ENCODE results near the gene SMIM32.

The SMIM32 gene

DNA sequence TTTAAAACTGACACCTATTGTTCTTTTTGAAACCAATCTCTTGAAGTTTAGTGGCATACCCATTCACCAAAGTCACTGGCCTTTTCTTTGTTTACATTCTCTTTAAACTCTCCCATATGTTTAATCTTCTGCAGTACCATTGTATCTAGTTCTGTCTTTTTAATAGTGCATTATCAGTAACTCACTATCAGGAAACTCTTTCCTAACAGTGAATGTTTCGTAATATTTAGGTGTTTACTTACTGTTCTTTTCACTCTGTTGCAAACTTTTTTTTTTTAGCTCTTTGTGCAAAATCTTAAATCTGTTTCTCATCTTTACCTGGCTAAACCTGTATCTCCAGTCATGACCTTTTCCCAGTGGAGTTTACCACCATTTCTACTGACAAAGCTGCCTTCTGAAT lies 43.1 kb downstream of the SMIM32 start:
- CTCF ChIA-PET, result interaction anchor here (0.6 kb wide), 2 partner anchors 8 to 1629 kb away, joined by 3 to 4 read pairs; no protein-coding TSS in a partner anchor
- POLR2A ChIA-PET (ENCODE audit: low non-redundant PET), result no interaction called here
- DNase-seq (ENCODE audit: low spot score), result no peak
- H3K27ac ChIP-seq, result no peak overlapping the region
- TF ChIP-seq, protein P1, sequence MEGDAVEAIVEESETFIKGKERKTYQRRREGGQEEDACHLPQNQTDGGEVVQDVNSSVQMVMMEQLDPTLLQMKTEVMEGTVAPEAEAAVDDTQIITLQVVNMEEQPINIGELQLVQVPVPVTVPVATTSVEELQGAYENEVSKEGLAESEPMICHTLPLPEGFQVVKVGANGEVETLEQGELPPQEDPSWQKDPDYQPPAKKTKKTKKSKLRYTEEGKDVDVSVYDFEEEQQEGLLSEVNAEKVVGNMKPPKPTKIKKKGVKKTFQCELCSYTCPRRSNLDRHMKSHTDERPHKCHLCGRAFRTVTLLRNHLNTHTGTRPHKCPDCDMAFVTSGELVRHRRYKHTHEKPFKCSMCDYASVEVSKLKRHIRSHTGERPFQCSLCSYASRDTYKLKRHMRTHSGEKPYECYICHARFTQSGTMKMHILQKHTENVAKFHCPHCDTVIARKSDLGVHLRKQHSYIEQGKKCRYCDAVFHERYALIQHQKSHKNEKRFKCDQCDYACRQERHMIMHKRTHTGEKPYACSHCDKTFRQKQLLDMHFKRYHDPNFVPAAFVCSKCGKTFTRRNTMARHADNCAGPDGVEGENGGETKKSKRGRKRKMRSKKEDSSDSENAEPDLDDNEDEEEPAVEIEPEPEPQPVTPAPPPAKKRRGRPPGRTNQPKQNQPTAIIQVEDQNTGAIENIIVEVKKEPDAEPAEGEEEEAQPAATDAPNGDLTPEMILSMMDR (conservative IDR thresholded peaks at IDR 0.05; ENCODE audit: low read depth), result no peak

DNA sequence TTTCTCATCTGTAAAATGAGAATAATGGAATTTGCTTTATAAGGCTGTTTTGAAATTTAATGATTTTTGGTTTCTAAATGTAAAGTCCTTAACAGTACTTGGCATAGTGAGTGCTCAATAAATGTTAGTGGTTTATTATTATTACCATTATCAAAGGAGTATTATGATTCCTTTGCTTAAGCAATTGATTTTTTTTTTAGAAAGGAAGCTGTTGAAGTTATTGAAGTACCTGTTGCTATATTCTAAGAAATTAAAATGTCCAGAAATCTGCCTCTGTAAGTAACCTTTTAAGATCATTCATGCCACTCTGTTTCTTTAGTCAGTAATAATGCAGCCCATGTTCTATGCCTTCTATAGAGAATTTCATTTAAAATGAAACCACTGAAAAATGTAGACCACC lies 45.3 kb downstream of the SMIM32 start:
- TF ChIP-seq, protein P1 (conservative IDR thresholded peaks at IDR 0.05; ENCODE audit: low read depth), result no peak
- H3K27ac ChIP-seq, result no peak overlapping the region
- no peak for DNase-seq (ENCODE audit: low spot score)
- ChIA-PET CTCF (no interaction called here), POLR2A (ENCODE audit: low non-redundant PET) (no interaction called here)

DNA sequence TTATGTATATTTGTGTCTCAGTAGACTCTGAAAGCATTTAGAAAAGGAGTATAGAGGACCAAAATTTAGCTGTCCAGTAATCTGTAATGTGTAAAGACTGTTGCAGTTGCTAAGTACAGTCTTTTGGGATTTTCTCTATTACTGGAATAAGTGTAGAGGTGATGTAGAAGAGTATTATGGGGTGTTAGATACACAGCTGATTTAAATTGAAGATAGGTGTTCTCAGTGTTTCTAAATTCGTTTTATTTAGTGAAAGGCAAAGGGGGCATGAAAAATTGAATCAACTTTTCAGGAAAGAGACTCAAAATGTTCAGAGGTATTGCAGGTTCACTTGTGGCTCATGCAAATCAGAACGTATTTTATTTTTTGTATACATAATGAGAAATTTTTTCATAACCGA lies 46.8 kb downstream of the SMIM32 start:
- CTCF ChIA-PET, result interaction anchor here (0.6 to 1.0 kb wide), 3 partner anchors 66 to 1134 kb away, joined by 3 to 5 read pairs (median 4); no protein-coding TSS in a partner anchor

DNA sequence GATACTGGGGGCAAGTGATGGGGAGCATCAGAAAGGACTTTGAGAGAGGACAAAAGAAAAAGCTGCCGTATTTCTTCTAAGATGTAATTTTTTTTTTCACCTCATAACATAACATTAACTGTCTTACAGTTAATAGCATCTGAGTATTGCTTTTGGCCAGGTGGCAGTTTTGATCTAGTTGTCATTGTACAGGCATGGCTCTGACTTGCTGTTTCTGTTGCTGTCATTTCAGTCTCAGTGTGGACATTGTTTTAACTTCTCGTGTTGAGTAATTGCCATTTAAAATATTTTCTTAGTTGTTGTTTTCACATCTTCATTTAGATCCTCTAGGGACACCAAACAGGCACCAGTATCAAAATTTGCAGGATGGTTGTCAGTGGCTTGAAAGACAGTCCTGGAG lies 47.9 kb downstream of the SMIM32 start:
- DNase-seq (ENCODE audit: low spot score), result no peak

More for the DNA sequence above, 46.8 kb downstream of the SMIM32 start:
- DNase-seq (ENCODE audit: low spot score), result no peak
- TF ChIP-seq, protein P1 (conservative IDR thresholded peaks at IDR 0.05; ENCODE audit: low read depth), result no peak
- H3K27ac ChIP-seq, result no peak overlapping the region
- POLR2A ChIA-PET (ENCODE audit: low non-redundant PET), result no interaction called here

DNA sequence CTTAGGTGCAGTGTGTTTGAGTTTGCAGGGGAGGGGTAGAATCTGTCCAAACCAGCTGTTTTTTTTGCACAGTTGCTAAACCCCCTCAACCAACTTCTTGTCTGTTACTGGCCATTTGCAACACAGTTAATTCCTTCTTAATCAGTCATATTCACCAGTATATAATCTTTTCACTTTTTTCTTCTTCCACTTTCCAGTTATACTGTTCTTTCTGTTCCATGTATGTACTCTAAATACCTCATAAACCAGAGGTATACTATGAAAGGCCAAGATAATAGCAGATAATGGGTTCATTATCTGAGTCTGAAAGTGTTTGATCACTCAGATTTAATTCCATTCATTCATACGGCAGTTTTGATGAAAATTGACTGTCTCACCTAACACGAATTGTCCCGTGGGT lies 49.2 kb downstream of the SMIM32 start:
- H3K27ac ChIP-seq, result no peak overlapping the region
- DNase-seq (ENCODE audit: low spot score), result no peak
- ChIA-PET POLR2A (ENCODE audit: low non-redundant PET) (no interaction called here), CTCF (no interaction called here)
- TF ChIP-seq, protein P1 (conservative IDR thresholded peaks at IDR 0.05; ENCODE audit: low read depth), result no peak

More for the DNA sequence above, 47.9 kb downstream of the SMIM32 start:
- no peak overlapping the region for H3K27ac ChIP-seq
- ChIA-PET CTCF (interaction anchor here (0.7 kb wide), 1 partner anchor 310 kb away, joined by 4 read pairs; no protein-coding TSS in a partner anchor), POLR2A (ENCODE audit: low non-redundant PET) (no interaction called here)
- TF ChIP-seq, protein P1 (conservative IDR thresholded peaks at IDR 0.05; ENCODE audit: low read depth), result no peak

DNA sequence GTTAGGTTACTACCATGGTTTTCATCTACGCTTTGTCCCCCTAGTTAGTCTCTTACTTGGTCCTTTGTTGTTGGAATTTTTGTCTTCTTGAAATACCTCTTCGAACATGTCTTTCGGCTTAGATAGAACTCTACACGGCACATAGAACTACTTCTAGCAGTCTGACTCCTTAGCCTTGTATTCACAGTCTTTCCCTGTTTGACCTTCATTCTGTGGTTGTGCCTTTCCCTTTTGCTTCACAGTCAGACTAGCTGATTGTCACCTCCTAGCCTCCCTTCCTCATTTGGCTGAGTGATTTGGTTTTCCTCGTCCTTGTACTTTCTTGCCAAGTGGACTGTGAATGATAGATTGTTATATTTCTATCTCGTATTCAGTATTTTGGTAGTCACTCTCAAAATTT lies 49.6 kb downstream of the SMIM32 start:
- DNase-seq (ENCODE audit: low spot score), result no peak
- ChIA-PET POLR2A (ENCODE audit: low non-redundant PET) (no interaction called here), CTCF (interaction anchor here (0.6 kb wide), 1 partner anchor 717 kb away, joined by 4 read pairs; no protein-coding TSS in a partner anchor)
- H3K27ac ChIP-seq, result no peak overlapping the region
- TF ChIP-seq, protein P1 (conservative IDR thresholded peaks at IDR 0.05; ENCODE audit: low read depth), result no peak
